ENCODE results near the gene MCF2L.

DNA sequence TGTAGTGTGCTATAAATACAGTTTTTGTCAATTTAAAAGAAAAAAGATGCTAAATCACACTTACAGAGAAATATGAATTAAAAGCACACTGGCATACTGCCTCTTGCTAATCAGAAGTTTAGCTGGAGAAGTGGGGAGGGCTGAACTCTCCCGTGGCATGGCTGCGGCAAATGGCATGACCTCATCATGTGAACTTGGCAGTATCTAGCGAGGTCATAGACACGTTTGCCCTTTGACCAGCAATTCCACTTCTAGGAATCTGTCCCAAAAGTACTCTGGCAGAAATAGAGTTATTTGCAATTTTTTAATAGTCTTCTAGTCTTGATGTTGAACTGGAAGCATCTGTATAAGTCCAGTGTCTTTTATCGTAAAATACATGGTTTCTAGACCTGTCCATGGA, 42.0 kb upstream of the MCF2L start:
- TF ChIP-seq POLR2AphosphoS5 (IDR thresholded peaks at IDR 0.05) (no peak), CTCF (IDR thresholded peaks at IDR 0.05) (no peak)
